K562 (cell line): ENCODE measurements around the gene ARHGEF4. TPM values are rescaled to one million over a fixed set of nuclear protein-coding genes. Genes with fewer than 3 reads are reported as not detected.

Experiments
- ATAC-seq: fragments of 200-7000 bp; cut with Tn5 transposase; 3 replicates; pipeline ENCODE4 v1.9.1; 2020; ENCODE audit warnings: moderate library complexity
- BruUV-seq: library from RNA; stranded (reverse); fragments of 400-500 nt; replicated peaks from 2 replicates; lab custom pipeline; 2021; lab: Mats Ljungman, UMichigan
- CTCF ChIA-PET: fragments of 300-600 bp; formaldehyde crosslinking; extraction: SDS; loops from one replicate; lab custom pipeline; 2021; ENCODE audit warnings: low intra/inter-chr PET ratio; lab: Yijun Ruan, JAX
- POLR2A ChIA-PET: fragments of 300-600, 350-650 bp; sonication (Branson Sonifier 250); formaldehyde crosslinking; extraction: SDS; loops from one replicate; lab custom pipeline; 2021; ENCODE audit warnings: antibody characterized with exemption, inconsistent platforms; lab: Yijun Ruan, JAX
- DNase-seq, 4 experiments: peaks; one replicate each; pipeline versions ENCODE4 v3.0.0 to v3.0.0-alpha.2; 2011 to 2018; ENCODE audit warnings: low spot score in 3 of 4, mixed read lengths in 3 of 4; ENCODE audit errors: extremely low read depth in 1 of 4
- FAIRE-seq: peaks from 2 replicates; lab custom pipeline; 2011; peaks lifted over from hg19 to GRCh38; lab: Jason Lieb, UNC
- H2AFZ ChIP-seq: 2 replicates; pipeline ENCODE4 v1.6.0; 2011; ENCODE audit warnings: low read depth, low read length, control low read depth, inconsistent platforms
- H3K27ac ChIP-seq: fragments of 200-600 bp; 3 replicates; pipeline ENCODE4 v1.8.0; 2011; ENCODE audit warnings: low read depth, mild to moderate bottlenecking, control low read depth, inconsistent platforms, low read length, moderate library complexity, mixed read lengths; ENCODE audit errors: extremely low read depth
- H3K27me3 ChIP-seq, 2 experiments: fragments of 300-600 bp in 1 of 2; 2 replicates in 1 of 2; 3 replicates in 1 of 2; pipeline versions ENCODE4 v1.6.0 to v1.8.0; 2011; ENCODE audit warnings: inconsistent platforms in 2 of 2, low read length in 2 of 2, mild to moderate bottlenecking in 1 of 2, mixed read lengths in 1 of 2, moderate library complexity in 1 of 2; ENCODE audit not compliant: control insufficient read depth in 2 of 2, insufficient read depth in 2 of 2
- H3K36me3 ChIP-seq: fragments of 300-600 bp; 3 replicates; pipeline ENCODE4 v1.8.0; 2011; ENCODE audit warnings: mild to moderate bottlenecking, low read length, inconsistent platforms; ENCODE audit not compliant: control insufficient read depth, insufficient read depth
- H3K4me1 ChIP-seq, 2 experiments: fragments of 200-600 bp in 1 of 2; replicated peaks in 1 of 2; 2 replicates in 1 of 2; 3 replicates in 1 of 2; pipeline versions ENCODE4 v1.5.1 to v1.8.0; 2011; ENCODE audit warnings: inconsistent platforms in 2 of 2, low read length in 2 of 2, mild to moderate bottlenecking in 1 of 2, mixed read lengths in 1 of 2, moderate library complexity in 1 of 2; ENCODE audit not compliant: control insufficient read depth in 2 of 2, insufficient read depth in 2 of 2
- H3K4me2 ChIP-seq: 2 replicates; pipeline ENCODE4 v1.6.1; 2011; ENCODE audit warnings: low read length, control low read depth, inconsistent platforms, mixed read lengths; ENCODE audit not compliant: insufficient read depth
- H3K4me3 ChIP-seq: fragments of 200-600 bp; sonication (generic), shearing (Covaris generic); 2 replicates; pipeline ENCODE4 v1.5.1; 2016; ENCODE audit warnings: control low read depth, inconsistent platforms
- H3K79me2 ChIP-seq: fragments of 200-600 bp; 3 replicates; pipeline ENCODE4 v1.8.0; 2011; ENCODE audit warnings: low read length, inconsistent platforms; ENCODE audit not compliant: control insufficient read depth, insufficient read depth
- H3K9ac ChIP-seq, 2 experiments: 2 replicates each; pipeline versions ENCODE4 v1.6.0 to v1.6.1; 2011; ENCODE audit warnings: low read depth in 2 of 2, low read length in 2 of 2, control low read depth in 1 of 2, inconsistent platforms in 1 of 2, mild to moderate bottlenecking in 1 of 2, mixed read lengths in 1 of 2; ENCODE audit not compliant: insufficient read depth in 1 of 2
- H3K9me1 ChIP-seq: one replicate; pipeline ENCODE4 v1.6.0; 2011; ENCODE audit warnings: inconsistent platforms, mild to moderate bottlenecking, low read length, moderate library complexity; ENCODE audit not compliant: control insufficient read depth, insufficient read depth
- H3K9me3 ChIP-seq: replicated peaks from 2 replicates; pipeline ENCODE4 v1.5.1; 2011; ENCODE audit warnings: low read depth, low read length, inconsistent platforms; ENCODE audit not compliant: control insufficient read depth, insufficient read depth
- H4K20me1 ChIP-seq: replicated peaks from 2 replicates; pipeline ENCODE4 v1.6.1; 2011; ENCODE audit warnings: low read length, inconsistent platforms, mixed read lengths; ENCODE audit not compliant: control insufficient read depth, insufficient read depth
- PML ChIP-seq: IDR thresholded peaks from 2 replicates; pipeline ENCODE4 v1.6.1; 2012; ENCODE audit warnings: low read length, inconsistent platforms
- SAFB2 ChIP-seq: fragments of 200-400 bp; formaldehyde crosslinking; IDR thresholded peaks from 2 replicates; pipeline ENCODE4 v1.6.1; 2018; ENCODE audit warnings: borderline replicate concordance, low read length, low read depth, moderate library complexity; ENCODE audit not compliant: severe bottlenecking
- SNRNP70 ChIP-seq: fragments of 200-400 bp; formaldehyde crosslinking; optimal IDR thresholded peaks from 2 replicates; pipeline ENCODE3; 2017; ENCODE audit warnings: low read depth, low read length
- SREBF2 ChIP-seq: sonication (generic); formaldehyde crosslinking; IDR thresholded peaks from 2 replicates; pipeline ENCODE4 v1.4.0; 2020; ENCODE audit warnings: mild to moderate bottlenecking, missing genetic modification reagents
- TARDBP ChIP-seq: fragments of 450-650 bp; IDR thresholded peaks from 2 replicates; pipeline ENCODE4 v1.6.1; 2016
- TCF7 ChIP-seq: sonication (generic); IDR thresholded peaks from 2 replicates; pipeline ENCODE4 v1.6.1; 2016; ENCODE audit warnings: antibody characterized with exemption, borderline replicate concordance
- USF2 ChIP-seq: sonication (generic); formaldehyde crosslinking; IDR thresholded peaks from 2 replicates; pipeline ENCODE4 v1.5.0; 2020; ENCODE audit warnings: missing genetic modification reagents
- VEZF1 ChIP-seq: fragments of 200-800 bp; sonication (Bioruptor generic); IDR thresholded peaks from 2 replicates; pipeline ENCODE4 v1.6.1; 2017; ENCODE audit warnings: missing genetic modification characterization, missing compliant biosample characterization
- ZBTB40 ChIP-seq, 2 experiments: fragments of 450-650 bp in 1 of 2; sonication (generic) in 1 of 2; formaldehyde crosslinking in 1 of 2; IDR thresholded peaks; 2 replicates each; pipeline versions ENCODE4 v1.7.1 to v1.9.0; 2016 to 2022; ENCODE audit warnings: inconsistent platforms in 1 of 2, mild to moderate bottlenecking in 1 of 2, missing genetic modification reagents in 1 of 2
- ZNF324 ChIP-seq: fragments of 250-450 bp; sonication (Bioruptor Pico); IDR thresholded peaks from 2 replicates; pipeline ENCODE4 v1.4.0; 2020; ENCODE audit warnings: mild to moderate bottlenecking
- WGBS: fragments of 100-300 bp; shearing (Covaris generic); methylation state at CpG from one replicate; pipeline ENCODE4 v1.1.6; 2016; ENCODE audit warnings: low coverage, mixed read lengths; ENCODE audit not compliant: insufficient coverage; ENCODE audit errors: missing lambda C conversion rate; 5-methylcytosine and 5-hydroxymethylcytosine counted together
- in situ Hi-C: fragments of 300-500 bp; cut with MboI; formaldehyde crosslinking; loops from 4 replicates; pipeline ENCODE4 v1.15.0; 2018; ENCODE audit warnings: inconsistent platforms, mixed read lengths
- intact Hi-C: fragments of 100-400 bp; cut with micrococcal nuclease; formaldehyde crosslinking; loops from 2 replicates; pipeline ENCODE4 v1.14.2; 2022
- polyA plus RNA-seq, 8 experiments: library from polyadenylated mRNA; depleted of rRNA in 4 of 8; stranded (reverse) in 5 of 8; unstranded in 3 of 8; fragments of >200 nt; fragmentation: Nextera tagmentation in 2 of 8; fragmentation: Illumina TruSeq in 1 of 8; extraction: Ambion mirVana in 2 of 8; extraction: Trizol in 1 of 8; gene quantifications; 2 replicates each; pipeline versions ENCODE4 v1.2.1 to v1.2.3, GENCODE V29; 2011 to 2014; ENCODE audit warnings: inconsistent platforms in 1 of 8, missing spikeins in 1 of 8
- total RNA-seq, 7 experiments: library from RNA; depleted of rRNA in 6 of 7; stranded (reverse); fragments of >200 nt in 6 of 7; fragmentation: Illumina TruSeq in 2 of 7; extraction: Trizol in 2 of 7; gene quantifications; 2 replicates each; pipeline versions ENCODE4 v1.2.1 to v1.2.3, GENCODE V29; 2011 to 2021; ENCODE audit warnings: low replicate concordance in 1 of 7

The ARHGEF4 gene
- total and polyA plus RNA-seq, 9 of the 15 experiments (the other 6 are each of a cell fraction or from before 2014, with no cell fraction given) = not detected

DNA sequence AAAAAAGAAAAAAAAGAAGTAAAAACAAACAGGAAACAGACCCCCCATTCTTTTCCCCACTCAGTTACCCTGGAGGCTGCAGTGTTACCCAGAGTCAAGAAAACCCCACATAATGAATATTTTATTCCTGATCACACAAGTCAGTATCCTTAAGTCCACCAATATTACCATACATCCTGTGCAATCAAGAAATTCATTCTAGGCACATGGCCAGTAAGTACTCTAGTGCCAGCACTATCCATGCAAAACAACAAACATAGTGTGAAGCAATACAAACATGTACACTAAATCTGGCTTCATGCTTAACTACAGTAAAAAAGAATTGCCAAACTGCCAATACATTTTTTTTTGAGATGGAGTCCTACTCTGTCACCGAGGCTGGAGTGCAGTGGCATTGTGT is 145.0 kb downstream of the ARHGEF4 start:
- ATAC-seq (no peak), DNase-seq (no peak), FAIRE-seq (no peak)
- Histone ChIP-seq H3K27me3 (peaks cover 0 to 11% of the 10 kb centered on the region in 2 experiments; a peak in 2 of 5 replicates), H3K36me3 (no peaks in the 10 kb centered on the region), H3K4me2 (no peak overlapping the region), H3K9me1 (no peaks in the 10 kb centered on the region), H3K9me3 (peaks cover 7% of the 10 kb centered on the region), H3K27ac (no peak overlapping the region), H3K4me1 (no peaks in the 10 kb centered on the region), H4K20me1 (no peaks in the 10 kb centered on the region), H3K9ac (no peak overlapping the region), H3K4me3 (no peak overlapping the region), H2AFZ (no peak overlapping the region), H3K79me2 (no peaks in the 10 kb centered on the region)
- WGBS = 0% methylated on average over 1 of the region's 1 CpG
- no TSS peak for BruUV-seq
- intact Hi-C loops (no loop called here), in situ Hi-C loops (no loop called here)
- ChIA-PET POLR2A (interaction anchor here (0.9 kb wide), 1 partner anchor 12 kb away, joined by 4 read pairs; no protein-coding TSS in a partner anchor), CTCF (no interaction called here)
- TF ChIP-seq VEZF1 (CRISPR knock-in tag) (no peak), TCF7 (no peak), USF2 (CRISPR knock-in tag) (no peak), SNRNP70 (no peak), SREBF2 (CRISPR knock-in tag) (no peak), TARDBP (no peak), SAFB2 (no peak), ZNF324 (CRISPR knock-in tag) (no peak), ZBTB40 (IDR thresholded peaks at IDR 0.05) (no peak), ZBTB40 (CRISPR knock-in tag; IDR thresholded peaks at IDR 0.05) (no peak), PML (no peak)
